ENCODE measurements around the gene SCGB3A1.

Gene SCGB3A1

GRCh38 chr5:180622910-180623309, 31.6 kb upstream of the SCGB3A1 start:
- no peak overlapping the region for H3K27ac ChIP-seq (replicated peaks; ENCODE audit: low read length)

GRCh38 chr5:180621311-180621710, 30.0 kb upstream of the SCGB3A1 start:
- Histone ChIP-seq H2AFZ (ENCODE audit: low read length) (no peak overlapping the region), H2BK5ac (ENCODE audit: low read length) (no peak overlapping the region), H2BK15ac (ENCODE audit: low read length) (peak overlapping the region; percentile 75), H2BK12ac (ENCODE audit: low read length) (peak overlapping the region; percentile 22), H3K36me3 (replicated peaks in 1 of 2; ENCODE audit: control insufficient read depth in 2 of 2, insufficient read depth in 2 of 2, low read length in 2 of 2) (peaks cover 0 to 6% of the 10 kb centered on the region in 2 donors), H3K79me1 (ENCODE audit: low read depth, low read length) (no peaks in the 10 kb centered on the region), H3K27me3 (ENCODE audit: control insufficient read depth in 3 of 3, insufficient read depth in 3 of 3, low read depth in 1 of 3, low read length in 3 of 3) (peaks cover 0 to 10% (median 4%) of the 10 kb centered on the region in 3 experiments), H2BK120ac (ENCODE audit: low read depth, low read length) (no peak overlapping the region), H3K18ac (ENCODE audit: low read length) (peak overlapping the region; percentile 38), H3K4me2 (ENCODE audit: insufficient read depth, low read length, poor library complexity, severe bottlenecking) (no peak overlapping the region), H3K27ac (replicated peaks; ENCODE audit: low read length) (no peak overlapping the region), H3K4me3 (ENCODE audit: low read length in 2 of 2) (no peak overlapping the region), H3K9ac (ENCODE audit: low read depth, low read length, poor library complexity) (no peak overlapping the region), H4K91ac (ENCODE audit: low read depth, low read length, poor library complexity) (no peak overlapping the region), H4K8ac (ENCODE audit: low read depth, low read length) (no peak overlapping the region), H3K4ac (ENCODE audit: low read length) (peak overlapping the region; percentile 66), H2AK5ac (ENCODE audit: low read depth, low read length) (peak overlapping the region; percentile 95), H3K9me3 (replicated peaks in 1 of 2; ENCODE audit: control insufficient read depth in 2 of 2, insufficient read depth in 1 of 2, low read depth in 1 of 2, low read length in 2 of 2) (peaks cover 0 to 6% of the 10 kb centered on the region in 2 donors), H3K4me1 (ENCODE audit: control insufficient read depth in 2 of 2, insufficient read depth in 1 of 2, low read depth in 1 of 2, low read length in 2 of 2) (peaks cover 10% of the 10 kb centered on the region in 2 donors), H3K23ac (ENCODE audit: low read depth, low read length, poor library complexity) (peak overlapping the region; percentile 89), H3K14ac (ENCODE audit: low read length) (peak overlapping the region; percentile 82)
- no peak for DNase-seq (ENCODE audit: low spot score)
- WGBS, 2 donors (ENCODE audit: extremely low coverage in 2 of 2, insufficient read length in 2 of 2, insufficient replicate concordance in 1 of 2) = no CpG with 5 or more reads among the region's 32 CpGs

More at GRCh38 chr5:180622910-180623309, 31.6 kb upstream of the SCGB3A1 start:
- H2AFZ ChIP-seq (ENCODE audit: low read length) = peak overlapping the region; percentile 78
- no peak overlapping the region for H2BK15ac ChIP-seq (ENCODE audit: low read length)
- no CpG with 5 or more reads among the region's 6 CpGs for WGBS, 2 donors (ENCODE audit: extremely low coverage in 2 of 2, insufficient read length in 2 of 2, insufficient replicate concordance in 1 of 2)
- no peak for DNase-seq (ENCODE audit: low spot score)
- no peak overlapping the region for H3K4me3 ChIP-seq (ENCODE audit: low read length in 2 of 2)
- H4K91ac ChIP-seq (ENCODE audit: low read depth, low read length, poor library complexity) = no peak overlapping the region
- peak overlapping the region; percentile 53 for H2BK5ac ChIP-seq (ENCODE audit: low read length)
- H3K4me2 ChIP-seq (ENCODE audit: insufficient read depth, low read length, poor library complexity, severe bottlenecking) = no peak overlapping the region
- no peak overlapping the region for H3K4ac ChIP-seq (ENCODE audit: low read length)
- H3K4me1 ChIP-seq (ENCODE audit: control insufficient read depth in 2 of 2, insufficient read depth in 1 of 2, low read depth in 1 of 2, low read length in 2 of 2) = peaks cover 10% of the 10 kb centered on the region in 2 donors
- H3K18ac ChIP-seq (ENCODE audit: low read length) = peak overlapping the region; percentile 13
- H3K9me3 ChIP-seq (replicated peaks in 1 of 2; ENCODE audit: control insufficient read depth in 2 of 2, insufficient read depth in 1 of 2, low read depth in 1 of 2, low read length in 2 of 2) = peaks cover 0 to 6% of the 10 kb centered on the region in 2 donors
- H3K14ac ChIP-seq (ENCODE audit: low read length) = peak overlapping the region; percentile 56
- H3K23ac ChIP-seq (ENCODE audit: low read depth, low read length, poor library complexity) = no peak overlapping the region
- peak overlapping the region; percentile 92 for H2AK5ac ChIP-seq (ENCODE audit: low read depth, low read length)
- H4K8ac ChIP-seq (ENCODE audit: low read depth, low read length) = no peak overlapping the region
- peaks cover 0 to 24% (median 4%) of the 10 kb centered on the region in 3 experiments for H3K27me3 ChIP-seq (ENCODE audit: control insufficient read depth in 3 of 3, insufficient read depth in 3 of 3, low read depth in 1 of 3, low read length in 3 of 3)
- H3K79me1 ChIP-seq (ENCODE audit: low read depth, low read length) = no peaks in the 10 kb centered on the region
- no peak overlapping the region for H2BK120ac ChIP-seq (ENCODE audit: low read depth, low read length)
- H2BK12ac ChIP-seq (ENCODE audit: low read length) = no peak overlapping the region
- no peak overlapping the region for H3K9ac ChIP-seq (ENCODE audit: low read depth, low read length, poor library complexity)
- no peaks in the 10 kb centered on the region for H3K36me3 ChIP-seq (replicated peaks in 1 of 2; ENCODE audit: control insufficient read depth in 2 of 2, insufficient read depth in 2 of 2, low read length in 2 of 2)

- H3K27me3 ChIP-seq (ENCODE audit: control insufficient read depth in 3 of 3, insufficient read depth in 3 of 3, low read depth in 1 of 3, low read length in 3 of 3) = peaks cover 0 to 4% (median 1%) of the 10 kb centered on the region in 3 experiments
- no peak overlapping the region for H3K14ac ChIP-seq (ENCODE audit: low read length)
- no peak overlapping the region for H2BK5ac ChIP-seq (ENCODE audit: low read length)
- H2AFZ ChIP-seq (ENCODE audit: low read length) = peak overlapping the region; percentile 100
- peak overlapping the region; percentile 97 for H2BK15ac ChIP-seq (ENCODE audit: low read length)
- H3K9me3 ChIP-seq (replicated peaks in 1 of 2; ENCODE audit: control insufficient read depth in 2 of 2, insufficient read depth in 1 of 2, low read depth in 1 of 2, low read length in 2 of 2) = peaks cover 0 to 6% of the 10 kb centered on the region in 2 donors
- peak overlapping the region; percentile 53 for H4K91ac ChIP-seq (ENCODE audit: low read depth, low read length, poor library complexity)
- no peak overlapping the region for H3K27ac ChIP-seq (replicated peaks; ENCODE audit: low read length)
- H3K9ac ChIP-seq (ENCODE audit: low read depth, low read length, poor library complexity) = no peak overlapping the region
- peaks cover 10% of the 10 kb centered on the region in 2 donors for H3K4me1 ChIP-seq (ENCODE audit: control insufficient read depth in 2 of 2, insufficient read depth in 1 of 2, low read depth in 1 of 2, low read length in 2 of 2)
- no peak overlapping the region for H3K4me2 ChIP-seq (ENCODE audit: insufficient read depth, low read length, poor library complexity, severe bottlenecking)
- peaks cover 0 to 9% of the 10 kb centered on the region in 2 donors for H3K36me3 ChIP-seq (replicated peaks in 1 of 2; ENCODE audit: control insufficient read depth in 2 of 2, insufficient read depth in 2 of 2, low read length in 2 of 2)
- peak overlapping the region; percentile 96 for H4K8ac ChIP-seq (ENCODE audit: low read depth, low read length)
- peak overlapping the region; percentile 100 for H2AK5ac ChIP-seq (ENCODE audit: low read depth, low read length)
- WGBS, 2 donors (ENCODE audit: extremely low coverage in 2 of 2, insufficient read length in 2 of 2, insufficient replicate concordance in 1 of 2) = no CpG with 5 or more reads among the region's 14 CpGs
- H3K4me3 ChIP-seq (ENCODE audit: low read length in 2 of 2) = no peak overlapping the region
- no peak for DNase-seq (ENCODE audit: low spot score)
- H2BK12ac ChIP-seq (ENCODE audit: low read length) = peak overlapping the region; percentile 94
- no peak overlapping the region for H3K4ac ChIP-seq (ENCODE audit: low read length)
- H2BK120ac ChIP-seq (ENCODE audit: low read depth, low read length) = no peak overlapping the region
- no peak overlapping the region for H3K23ac ChIP-seq (ENCODE audit: low read depth, low read length, poor library complexity)
- peaks cover 3% of the 10 kb centered on the region for H3K79me1 ChIP-seq (ENCODE audit: low read depth, low read length)
- H3K18ac ChIP-seq (ENCODE audit: low read length) = peak overlapping the region; percentile 44
Measured at GRCh38 chr5:180620014-180620413, 28.7 kb upstream of the SCGB3A1 start.

GRCh38 chr5:180619563-180619915, 28.2 kb upstream of the SCGB3A1 start:
- peaks cover 0 to 4% (median 0%) of the 10 kb centered on the region in 3 experiments for H3K27me3 ChIP-seq (ENCODE audit: control insufficient read depth in 3 of 3, insufficient read depth in 3 of 3, low read depth in 1 of 3, low read length in 3 of 3)
- H2BK120ac ChIP-seq (ENCODE audit: low read depth, low read length) = no peak overlapping the region
- peak overlapping the region; percentile 93 for H3K4ac ChIP-seq (ENCODE audit: low read length)
- H3K27ac ChIP-seq (replicated peaks; ENCODE audit: low read length) = no peak overlapping the region
- peak overlapping the region; percentile 94 for H2BK12ac ChIP-seq (ENCODE audit: low read length)
- no peak overlapping the region for H3K23ac ChIP-seq (ENCODE audit: low read depth, low read length, poor library complexity)
- peak overlapping the region in 1 of 2 donors; percentile 84 for H3K4me3 ChIP-seq (ENCODE audit: low read length in 2 of 2)
- peak overlapping the region; percentile 97 for H2BK15ac ChIP-seq (ENCODE audit: low read length)
- no CpG with 5 or more reads among the region's 22 CpGs for WGBS, 2 donors (ENCODE audit: extremely low coverage in 2 of 2, insufficient read length in 2 of 2, insufficient replicate concordance in 1 of 2)
- DNase-seq (ENCODE audit: low spot score) = no peak
- H3K4me1 ChIP-seq (ENCODE audit: control insufficient read depth in 2 of 2, insufficient read depth in 1 of 2, low read depth in 1 of 2, low read length in 2 of 2) = peaks cover 10% of the 10 kb centered on the region in 2 donors
- peaks cover 0 to 13% of the 10 kb centered on the region in 2 donors for H3K36me3 ChIP-seq (replicated peaks in 1 of 2; ENCODE audit: control insufficient read depth in 2 of 2, insufficient read depth in 2 of 2, low read length in 2 of 2)
- H3K9me3 ChIP-seq (replicated peaks in 1 of 2; ENCODE audit: control insufficient read depth in 2 of 2, insufficient read depth in 1 of 2, low read depth in 1 of 2, low read length in 2 of 2) = peaks cover 0 to 6% of the 10 kb centered on the region in 2 donors
- peak overlapping the region; percentile 44 for H3K18ac ChIP-seq (ENCODE audit: low read length)
- H4K91ac ChIP-seq (ENCODE audit: low read depth, low read length, poor library complexity) = peak overlapping the region; percentile 53
- H3K14ac ChIP-seq (ENCODE audit: low read length) = peak overlapping the region; percentile 39
- no peak overlapping the region for H3K9ac ChIP-seq (ENCODE audit: low read depth, low read length, poor library complexity)
- H4K8ac ChIP-seq (ENCODE audit: low read depth, low read length) = peak overlapping the region; percentile 96
- H2AK5ac ChIP-seq (ENCODE audit: low read depth, low read length) = peak overlapping the region; percentile 100
- no peak overlapping the region for H2BK5ac ChIP-seq (ENCODE audit: low read length)
- peaks cover 3% of the 10 kb centered on the region for H3K79me1 ChIP-seq (ENCODE audit: low read depth, low read length)
- peak overlapping the region; percentile 77 for H3K4me2 ChIP-seq (ENCODE audit: insufficient read depth, low read length, poor library complexity, severe bottlenecking)
- peak overlapping the region; percentile 100 for H2AFZ ChIP-seq (ENCODE audit: low read length)
